Measurements from ENCODE around the gene ASB5. TPM values are rescaled to one million over a fixed set of nuclear protein-coding genes. Genes with fewer than 3 reads are reported as not detected.
"Not testable (repeated sequence)": the region's sequence is repeated elsewhere in the genome, so short reads cannot be mapped to it uniquely, and the experiment has no call there.

ASB5 gene
- total and polyA plus RNA-seq, 2 of the 8 experiments (the other 6 are each of a cell fraction or from before 2014, with no cell fraction given): 0.02 TPM; not detected in 1

- H2BK20ac ChIP-seq (ENCODE audit: low read length); H3K23ac ChIP-seq (ENCODE audit: insufficient read length); H3K27me3 ChIP-seq (replicated peaks in 1 of 4; ENCODE audit: control insufficient read depth in 3 of 4, extremely low read depth in 1 of 4, insufficient read depth in 3 of 4, low read length in 3 of 4); H3K56ac ChIP-seq (replicated peaks; ENCODE audit: insufficient read length, low read depth, low read length); H3K27ac ChIP-seq (ENCODE audit: low read depth, low read length); H3K18ac ChIP-seq (ENCODE audit: extremely low read depth, low read length); H3K79me1 ChIP-seq (ENCODE audit: low read depth, low read length); H3K14ac ChIP-seq (ENCODE audit: insufficient read length); H3K4me2 ChIP-seq (ENCODE audit: insufficient read depth in 1 of 2, low read depth in 2 of 2, low read length in 2 of 2); H2BK5ac ChIP-seq (ENCODE audit: low read depth, low read length); H3K9me3 ChIP-seq (ENCODE audit: insufficient read depth in 2 of 2, low read depth in 1 of 2, low read length in 1 of 2); H3K79me2 ChIP-seq (ENCODE audit: control insufficient read depth in 1 of 2, insufficient read depth in 2 of 2, low read length in 2 of 2); H3K9ac ChIP-seq (replicated peaks in 1 of 4; ENCODE audit: extremely low read depth in 1 of 4, low read depth in 3 of 4, low read length in 3 of 4); H4K8ac ChIP-seq (ENCODE audit: extremely low read depth, insufficient read depth, low read length); H3K36me3 ChIP-seq (ENCODE audit: control insufficient read depth in 2 of 4, insufficient read depth in 4 of 4, low read length in 3 of 4); POLR2A ChIA-PET (ENCODE audit: partially characterized antibody); DNase-seq (ENCODE audit: low read depth in 1 of 2, low spot score in 2 of 2); H2AK5ac ChIP-seq (ENCODE audit: low read depth, low read length); H2BK120ac ChIP-seq (replicated peaks; ENCODE audit: low read depth, low read length); H2AFZ ChIP-seq (ENCODE audit: low read length); H3K4me1 ChIP-seq (replicated peaks in 1 of 4; ENCODE audit: control insufficient read depth in 3 of 4, insufficient read depth in 4 of 4, low read length in 3 of 4); H3K4me3 ChIP-seq (ENCODE audit: extremely low read depth in 1 of 4, insufficient read depth in 2 of 4, low read depth in 3 of 4, low read length in 4 of 4); H2BK12ac ChIP-seq (ENCODE audit: low read depth, low read length); H4K5ac ChIP-seq (ENCODE audit: insufficient read length, low read depth, low read length); H3K4ac ChIP-seq (replicated peaks; ENCODE audit: insufficient read length, low read depth, low read length); H4K91ac ChIP-seq (replicated peaks; ENCODE audit: insufficient read length, low read length); H3K23me2 ChIP-seq (ENCODE audit: low read depth, low read length); H4K20me1 ChIP-seq (replicated peaks in 1 of 2; ENCODE audit: control insufficient read depth in 1 of 2, insufficient read depth in 2 of 2, low read length in 2 of 2); FAIRE-seq; H2BK15ac ChIP-seq (ENCODE audit: low read length): not testable (repeated sequence)
- 91% methylated on average over 3 of the region's 3 CpGs; no CpG with 5 or more reads in 1 of the 2 experiments for WGBS, 2 experiments (ENCODE audit: extremely low coverage in 1 of 2, insufficient coverage in 1 of 2, insufficient read length in 1 of 2, insufficient replicate concordance in 2 of 2, low coverage in 1 of 2, low lambda C conversion rate in 2 of 2, missing lambda C conversion rate in 1 of 2)
- CTCF ChIA-PET (ENCODE audit: partially characterized antibody): interaction anchor here (0.8 kb wide), 1 partner anchor 29 kb away, joined by 3 read pairs; no protein-coding TSS in a partner anchor
These were observed 56.7 kb downstream of the ASB5 start for GRCh38 chr4:176212351-176212750.

Measured in H1 (cell line).